Measurements from ENCODE around the gene PTPRT. TPM values are rescaled to one million over a fixed set of nuclear protein-coding genes. Genes with fewer than 3 reads are reported as not detected.

PTPRT gene
- total RNA-seq, 4 donors from 2014 or later: 0.67 to 2.5 (median 1.0) TPM

- no peak overlapping the region for H3K4me3 ChIP-seq
- TF ChIP-seq POLR2A (IDR thresholded peaks at IDR 0.05): no peak
- TF ChIP-seq CTCF (IDR thresholded peaks at IDR 0.05): no peak
- no peaks in the 10 kb centered on the region for H3K4me1 ChIP-seq
- no peaks in the 10 kb centered on the region for H3K9me3 ChIP-seq
- no peaks in the 10 kb centered on the region for H3K27me3 ChIP-seq
- DNase-seq: no peak
- no peak overlapping the region for H3K27ac ChIP-seq
- no peaks in the 10 kb centered on the region for H3K36me3 ChIP-seq
Observed at GRCh38 chr20:42181064-42181463, 1008.6 kb downstream of the PTPRT start.

GRCh38 chr20:42179768-42180167 lies 1009.9 kb downstream of the PTPRT start:
- H3K9me3 ChIP-seq: no peaks in the 10 kb centered on the region
- TF ChIP-seq CTCF (IDR thresholded peaks at IDR 0.05): no peak
- no peak for TF ChIP-seq POLR2A (IDR thresholded peaks at IDR 0.05)
- H3K27me3 ChIP-seq: no peaks in the 10 kb centered on the region
- no peak overlapping the region for H3K4me3 ChIP-seq
- H3K36me3 ChIP-seq: no peaks in the 10 kb centered on the region
- no peak for DNase-seq
- no peaks in the 10 kb centered on the region for H3K4me1 ChIP-seq
- H3K27ac ChIP-seq: no peak overlapping the region

GRCh38 chr20:42173440-42173839 lies 1016.3 kb downstream of the PTPRT start:
- H3K4me1 ChIP-seq: no peaks in the 10 kb centered on the region
- H3K9me3 ChIP-seq: no peaks in the 10 kb centered on the region
- no peak for DNase-seq
- no peak overlapping the region for H3K27ac ChIP-seq
- TF ChIP-seq POLR2A (IDR thresholded peaks at IDR 0.05) (no peak), CTCF (IDR thresholded peaks at IDR 0.05) (no peak)
- H3K4me3 ChIP-seq: no peak overlapping the region
- H3K27me3 ChIP-seq: no peaks in the 10 kb centered on the region
- no peaks in the 10 kb centered on the region for H3K36me3 ChIP-seq

- Histone ChIP-seq H3K4me3 (no peak overlapping the region), H3K4me1 (no peaks in the 10 kb centered on the region), H3K27me3 (no peaks in the 10 kb centered on the region), H3K9me3 (no peaks in the 10 kb centered on the region), H3K27ac (no peak overlapping the region), H3K36me3 (no peaks in the 10 kb centered on the region)
- no peak for DNase-seq
- TF ChIP-seq CTCF (IDR thresholded peaks at IDR 0.05) (no peak), POLR2A (IDR thresholded peaks at IDR 0.05) (no peak)
Observed at GRCh38 chr20:42164121-42164890, 1025.4 kb downstream of the PTPRT start.

GRCh38 chr20:42161228-42161829 lies 1028.4 kb downstream of the PTPRT start:
- no peak for DNase-seq
- TF ChIP-seq POLR2A (IDR thresholded peaks at IDR 0.05): no peak
- no peak for TF ChIP-seq CTCF (IDR thresholded peaks at IDR 0.05)
- H3K9me3 ChIP-seq: no peaks in the 10 kb centered on the region
- H3K4me1 ChIP-seq: no peaks in the 10 kb centered on the region
- no peaks in the 10 kb centered on the region for H3K36me3 ChIP-seq
- H3K27ac ChIP-seq: no peak overlapping the region
- H3K27me3 ChIP-seq: no peaks in the 10 kb centered on the region
- no peak overlapping the region for H3K4me3 ChIP-seq

Data from Peyer's patch (tissue), 4 donors.